ENCODE measurements around the gene ERBB4.

Gene ERBB4

GRCh38 chr2:211333377-211333776 lies 1205.2 kb downstream of the ERBB4 start:
- no peak for DNase-seq (ENCODE audit: extremely low read depth, low read depth)
- TF ChIP-seq CTCF (IDR thresholded peaks at IDR 0.05; ENCODE audit: low read depth, low read length): no peak

- TF ChIP-seq CTCF (IDR thresholded peaks at IDR 0.05; ENCODE audit: low read depth, low read length): no peak
- DNase-seq (ENCODE audit: extremely low read depth, low read depth): no peak
Observed at GRCh38 chr2:211331736-211332135, 1206.9 kb downstream of the ERBB4 start.

GRCh38 chr2:211329882-211330281 lies 1208.7 kb downstream of the ERBB4 start:
- TF ChIP-seq CTCF (IDR thresholded peaks at IDR 0.05; ENCODE audit: low read depth, low read length): no peak
- no peak for DNase-seq (ENCODE audit: extremely low read depth, low read depth)

- DNase-seq (ENCODE audit: extremely low read depth, low read depth): no peak
- no peak for TF ChIP-seq CTCF (IDR thresholded peaks at IDR 0.05; ENCODE audit: low read depth, low read length)
Observed at GRCh38 chr2:211329421-211329820, 1209.2 kb downstream of the ERBB4 start.

- DNase-seq (ENCODE audit: extremely low read depth, low read depth): no peak
- no peak for TF ChIP-seq CTCF (IDR thresholded peaks at IDR 0.05; ENCODE audit: low read depth, low read length)
Observed at GRCh38 chr2:211328126-211328525, 1210.5 kb downstream of the ERBB4 start.

All from AG09319 (cell line).